ENCODE measurements around the gene NPHP3. TPM values are rescaled to one million over a fixed set of nuclear protein-coding genes. Genes with fewer than 3 reads are reported as not detected.

NPHP3 gene
- total RNA-seq, 4 donors from 2014 or later: 21.0 to 133 (median 27.3) TPM

DNA sequence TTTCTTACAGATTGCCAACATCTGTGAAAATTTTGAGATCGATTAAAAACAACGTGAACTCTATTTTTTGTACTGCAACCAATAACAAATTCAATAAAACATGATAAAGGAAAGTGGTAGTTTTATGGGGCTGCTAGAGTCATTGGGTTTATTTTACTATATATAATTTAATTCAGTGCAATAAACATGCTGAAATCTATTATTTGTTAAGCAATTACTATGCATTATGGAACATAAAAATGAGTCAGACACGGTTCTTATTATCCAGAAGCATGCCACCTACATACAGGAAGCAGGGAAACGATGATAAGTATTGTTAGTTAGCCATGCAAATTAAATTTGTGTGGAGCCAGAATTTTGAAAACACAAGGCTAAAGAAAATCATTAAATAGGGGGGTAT lies 27.2 kb downstream of the NPHP3 start:
- no peaks in the 10 kb centered on the region for H3K4me1 ChIP-seq
- peaks cover 92% of the 10 kb centered on the region for H3K36me3 ChIP-seq
- 42% methylated on average over 4 of the region's 4 CpGs for WGBS
- H3K4me3 ChIP-seq: no peak overlapping the region
- no peaks in the 10 kb centered on the region for H3K9me3 ChIP-seq
- no peak for TF ChIP-seq POLR2A (IDR thresholded peaks at IDR 0.05)
- TF ChIP-seq EP300 (IDR thresholded peaks at IDR 0.05): no peak
- TF ChIP-seq, protein P1, sequence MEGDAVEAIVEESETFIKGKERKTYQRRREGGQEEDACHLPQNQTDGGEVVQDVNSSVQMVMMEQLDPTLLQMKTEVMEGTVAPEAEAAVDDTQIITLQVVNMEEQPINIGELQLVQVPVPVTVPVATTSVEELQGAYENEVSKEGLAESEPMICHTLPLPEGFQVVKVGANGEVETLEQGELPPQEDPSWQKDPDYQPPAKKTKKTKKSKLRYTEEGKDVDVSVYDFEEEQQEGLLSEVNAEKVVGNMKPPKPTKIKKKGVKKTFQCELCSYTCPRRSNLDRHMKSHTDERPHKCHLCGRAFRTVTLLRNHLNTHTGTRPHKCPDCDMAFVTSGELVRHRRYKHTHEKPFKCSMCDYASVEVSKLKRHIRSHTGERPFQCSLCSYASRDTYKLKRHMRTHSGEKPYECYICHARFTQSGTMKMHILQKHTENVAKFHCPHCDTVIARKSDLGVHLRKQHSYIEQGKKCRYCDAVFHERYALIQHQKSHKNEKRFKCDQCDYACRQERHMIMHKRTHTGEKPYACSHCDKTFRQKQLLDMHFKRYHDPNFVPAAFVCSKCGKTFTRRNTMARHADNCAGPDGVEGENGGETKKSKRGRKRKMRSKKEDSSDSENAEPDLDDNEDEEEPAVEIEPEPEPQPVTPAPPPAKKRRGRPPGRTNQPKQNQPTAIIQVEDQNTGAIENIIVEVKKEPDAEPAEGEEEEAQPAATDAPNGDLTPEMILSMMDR (IDR thresholded peaks at IDR 0.05): no peak
- TF ChIP-seq POLR2AphosphoS5 (IDR thresholded peaks at IDR 0.05): no peak
- no peaks in the 10 kb centered on the region for H3K27me3 ChIP-seq
- H3K27ac ChIP-seq: no peak overlapping the region
- DNase-seq (ENCODE audit: low spot score in 2 of 2): no peak

DNA sequence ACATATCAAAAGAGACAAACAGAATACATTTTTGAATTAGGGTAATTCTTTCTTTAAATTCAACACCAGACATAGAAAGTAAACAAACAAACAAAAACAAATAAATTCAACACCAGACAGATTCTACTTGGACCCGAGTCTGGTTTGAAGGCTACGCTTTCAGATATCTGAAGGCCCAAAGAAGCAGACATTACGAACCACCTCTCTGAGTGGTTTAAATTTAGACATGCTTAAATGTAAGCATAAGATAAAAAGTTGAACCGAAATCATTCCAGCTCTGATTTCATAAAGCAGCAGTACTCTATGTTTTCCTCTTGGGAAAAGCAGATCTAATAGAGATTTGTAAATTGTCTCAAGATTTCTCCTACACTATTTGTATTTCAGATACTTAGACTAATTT lies 32.2 kb downstream of the NPHP3 start:
- H3K27ac ChIP-seq: no peak overlapping the region
- no peak for DNase-seq (ENCODE audit: low spot score in 2 of 2)
- H3K4me1 ChIP-seq: no peaks in the 10 kb centered on the region
- peaks cover 87% of the 10 kb centered on the region for H3K36me3 ChIP-seq
- H3K4me3 ChIP-seq: no peak overlapping the region
- TF ChIP-seq, protein P1 (IDR thresholded peaks at IDR 0.05): no peak
- no peak for TF ChIP-seq POLR2A (IDR thresholded peaks at IDR 0.05)
- TF ChIP-seq POLR2AphosphoS5 (IDR thresholded peaks at IDR 0.05): no peak
- TF ChIP-seq EP300 (IDR thresholded peaks at IDR 0.05): no peak
- no peaks in the 10 kb centered on the region for H3K27me3 ChIP-seq
- H3K9me3 ChIP-seq: no peaks in the 10 kb centered on the region
- WGBS: 98% methylated on average over 4 of the region's 4 CpGs

DNA sequence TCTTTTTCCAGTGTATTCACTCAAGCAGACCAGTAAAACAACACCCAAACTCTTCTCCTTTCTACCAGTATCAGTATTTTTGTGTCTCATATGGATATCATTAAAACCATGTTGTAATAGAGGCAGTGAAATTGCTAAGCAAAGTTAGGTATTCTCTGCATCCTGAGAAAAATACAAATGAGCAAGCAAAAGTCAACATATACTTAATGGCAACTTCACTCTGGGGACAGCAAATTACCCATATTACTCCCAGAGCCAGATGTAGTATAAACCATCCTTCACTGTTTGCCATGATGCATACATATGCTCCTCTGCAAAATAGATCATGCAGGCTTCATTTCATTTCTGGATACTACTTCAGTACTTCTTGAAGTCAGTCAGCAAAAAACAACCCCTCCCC lies 40.0 kb downstream of the NPHP3 start:
- Histone ChIP-seq H3K27me3 (no peaks in the 10 kb centered on the region), H3K27ac (no peak overlapping the region), H3K4me1 (no peaks in the 10 kb centered on the region), H3K4me3 (no peak overlapping the region), H3K9me3 (no peaks in the 10 kb centered on the region), H3K36me3 (peaks cover 77% of the 10 kb centered on the region)
- TF ChIP-seq, protein P1 (IDR thresholded peaks at IDR 0.05): no peak
- TF ChIP-seq POLR2AphosphoS5 (IDR thresholded peaks at IDR 0.05) (no peak), EP300 (IDR thresholded peaks at IDR 0.05) (no peak), POLR2A (IDR thresholded peaks at IDR 0.05) (no peak)
- DNase-seq (ENCODE audit: low spot score in 2 of 2): no peak

GRCh38 chr3:132681421-132681820 lies 40.8 kb downstream of the NPHP3 start:
- H3K9me3 ChIP-seq: no peaks in the 10 kb centered on the region
- peaks cover 80% of the 10 kb centered on the region for H3K36me3 ChIP-seq
- no peak overlapping the region for H3K4me3 ChIP-seq
- TF ChIP-seq EP300 (IDR thresholded peaks at IDR 0.05) (no peak), POLR2AphosphoS5 (IDR thresholded peaks at IDR 0.05) (no peak), POLR2A (IDR thresholded peaks at IDR 0.05) (no peak)
- TF ChIP-seq, protein P1 (IDR thresholded peaks at IDR 0.05): no peak
- no peak for DNase-seq (ENCODE audit: low spot score in 2 of 2)
- no peaks in the 10 kb centered on the region for H3K4me1 ChIP-seq
- no peaks in the 10 kb centered on the region for H3K27me3 ChIP-seq
- 97% methylated on average over 3 of the region's 3 CpGs for WGBS
- H3K27ac ChIP-seq: no peak overlapping the region

GRCh38 chr3:132679911-132680310 lies 42.3 kb downstream of the NPHP3 start:
- no peaks in the 10 kb centered on the region for H3K27me3 ChIP-seq
- WGBS: 87% methylated on average over 5 of the region's 5 CpGs
- no peaks in the 10 kb centered on the region for H3K9me3 ChIP-seq
- DNase-seq (ENCODE audit: low spot score in 2 of 2): no peak
- H3K36me3 ChIP-seq: peaks cover 79% of the 10 kb centered on the region
- no peak for TF ChIP-seq POLR2AphosphoS5 (IDR thresholded peaks at IDR 0.05)
- no peak for TF ChIP-seq EP300 (IDR thresholded peaks at IDR 0.05)
- no peak for TF ChIP-seq POLR2A (IDR thresholded peaks at IDR 0.05)
- TF ChIP-seq, protein P1 (IDR thresholded peaks at IDR 0.05): no peak
- no peaks in the 10 kb centered on the region for H3K4me1 ChIP-seq
- H3K4me3 ChIP-seq: no peak overlapping the region
- H3K27ac ChIP-seq: no peak overlapping the region
